ENCODE data around the gene ABLIM3.

The ABLIM3 gene

DNA sequence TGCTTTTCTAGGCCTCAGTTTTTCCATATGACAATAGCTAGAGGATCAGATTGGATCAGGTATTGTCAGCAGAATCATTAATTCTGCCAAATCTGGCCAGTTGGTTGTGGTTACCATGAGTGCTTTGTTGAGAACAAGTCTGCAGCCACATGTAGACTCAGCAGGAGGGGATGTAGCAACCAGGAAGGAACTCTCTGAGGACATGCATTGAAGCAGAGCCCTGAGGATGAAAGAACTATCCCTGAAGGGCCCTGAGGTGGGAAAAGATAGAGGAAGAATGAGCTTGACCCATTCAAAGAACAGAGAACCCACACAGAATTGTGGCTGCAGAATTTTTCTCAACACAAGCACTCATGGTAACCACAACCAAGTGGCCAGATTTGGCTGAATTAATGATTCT, 70.3 kb downstream of the ABLIM3 start:
- peak; percentile 24 for DNase-seq (ENCODE audit: low read depth)
- TF ChIP-seq, protein P1, sequence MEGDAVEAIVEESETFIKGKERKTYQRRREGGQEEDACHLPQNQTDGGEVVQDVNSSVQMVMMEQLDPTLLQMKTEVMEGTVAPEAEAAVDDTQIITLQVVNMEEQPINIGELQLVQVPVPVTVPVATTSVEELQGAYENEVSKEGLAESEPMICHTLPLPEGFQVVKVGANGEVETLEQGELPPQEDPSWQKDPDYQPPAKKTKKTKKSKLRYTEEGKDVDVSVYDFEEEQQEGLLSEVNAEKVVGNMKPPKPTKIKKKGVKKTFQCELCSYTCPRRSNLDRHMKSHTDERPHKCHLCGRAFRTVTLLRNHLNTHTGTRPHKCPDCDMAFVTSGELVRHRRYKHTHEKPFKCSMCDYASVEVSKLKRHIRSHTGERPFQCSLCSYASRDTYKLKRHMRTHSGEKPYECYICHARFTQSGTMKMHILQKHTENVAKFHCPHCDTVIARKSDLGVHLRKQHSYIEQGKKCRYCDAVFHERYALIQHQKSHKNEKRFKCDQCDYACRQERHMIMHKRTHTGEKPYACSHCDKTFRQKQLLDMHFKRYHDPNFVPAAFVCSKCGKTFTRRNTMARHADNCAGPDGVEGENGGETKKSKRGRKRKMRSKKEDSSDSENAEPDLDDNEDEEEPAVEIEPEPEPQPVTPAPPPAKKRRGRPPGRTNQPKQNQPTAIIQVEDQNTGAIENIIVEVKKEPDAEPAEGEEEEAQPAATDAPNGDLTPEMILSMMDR (IDR thresholded peaks at IDR 0.05; ENCODE audit: control insufficient read depth, insufficient read depth, low read depth, low read length, missing control alignments), result no peak
- H3K4me3 ChIP-seq (ENCODE audit: control insufficient read depth, low read depth, low read length), result no peak overlapping the region

DNA sequence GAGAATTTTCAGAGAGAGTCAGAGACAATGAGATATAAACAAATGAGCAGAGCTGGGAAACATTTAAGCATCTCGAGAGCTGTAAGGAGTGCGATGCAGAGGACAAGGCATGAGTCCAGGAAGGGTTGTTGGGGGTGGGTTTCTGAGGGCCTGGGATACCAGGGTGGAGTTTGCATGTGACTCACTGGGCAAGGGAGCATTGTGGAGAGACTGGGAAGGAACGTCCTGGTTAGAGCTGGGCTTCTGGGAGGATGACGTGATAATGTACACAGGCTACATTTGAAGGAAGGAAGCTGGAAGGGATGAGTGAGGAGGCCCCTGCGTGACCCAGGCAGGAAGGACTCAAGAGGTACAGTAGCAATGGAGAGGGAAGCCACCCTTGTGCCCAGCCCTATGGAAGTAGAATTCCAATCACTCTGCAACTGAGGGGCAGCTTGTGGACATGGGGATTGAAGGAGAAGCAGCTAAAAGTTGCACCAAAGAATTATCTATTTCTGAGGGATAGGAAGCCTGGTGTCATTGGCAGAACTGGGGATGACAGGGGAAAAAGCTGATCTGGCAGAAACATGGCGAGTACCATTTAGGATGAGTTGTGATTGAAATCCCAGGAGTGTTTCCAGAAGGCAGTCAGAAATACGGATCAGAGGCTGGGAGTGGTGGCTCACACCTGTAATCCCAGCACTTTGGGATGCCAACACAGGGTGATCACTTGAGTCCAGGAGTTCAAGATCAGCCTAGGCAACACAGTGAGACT, 71.1 kb downstream of the ABLIM3 start:
- peak; percentile 91 for DNase-seq (ENCODE audit: low read depth)
- TF ChIP-seq, protein P1 (IDR thresholded peaks at IDR 0.05; ENCODE audit: control insufficient read depth, insufficient read depth, low read depth, low read length, missing control alignments), result no peak
- H3K4me3 ChIP-seq (ENCODE audit: control insufficient read depth, low read depth, low read length), result no peak overlapping the region

GRCh38 chr5:149213264-149213880, 72.1 kb downstream of the ABLIM3 start:
- H3K4me3 ChIP-seq (ENCODE audit: control insufficient read depth, low read depth, low read length), result no peak overlapping the region
- no peak for DNase-seq (ENCODE audit: low read depth)

GRCh38 chr5:149215478-149216090, 74.3 kb downstream of the ABLIM3 start:
- DNase-seq (ENCODE audit: low read depth), result peak; percentile 23
- H3K4me3 ChIP-seq (ENCODE audit: control insufficient read depth, low read depth, low read length), result no peak overlapping the region
- TF ChIP-seq, protein P1 (IDR thresholded peaks at IDR 0.05; ENCODE audit: control insufficient read depth, insufficient read depth, low read depth, low read length, missing control alignments), result no peak

More at GRCh38 chr5:149213264-149213880, 72.1 kb downstream of the ABLIM3 start:
- TF ChIP-seq, protein P1 (IDR thresholded peaks at IDR 0.05; ENCODE audit: control insufficient read depth, insufficient read depth, low read depth, low read length, missing control alignments), result no peak

DNA sequence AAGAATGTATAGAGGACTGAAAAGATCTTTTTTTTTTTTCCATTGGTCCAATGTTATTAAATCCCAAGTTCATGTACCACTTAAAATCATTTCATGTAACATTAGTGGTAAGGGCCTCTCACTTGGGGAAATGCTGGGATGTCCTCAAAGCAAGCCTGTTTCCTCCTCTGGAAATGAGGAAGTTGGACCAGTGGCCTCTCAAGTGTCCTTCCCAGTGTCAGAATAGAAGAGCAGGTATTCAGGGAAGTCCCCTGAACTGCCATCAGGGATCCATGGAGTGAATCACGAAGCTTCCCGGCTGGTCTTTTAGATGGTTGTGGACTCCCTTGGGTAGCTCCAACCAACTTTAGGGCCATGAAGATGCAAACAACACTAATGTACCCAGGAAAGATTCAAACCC, 75.2 kb downstream of the ABLIM3 start:
- no peak overlapping the region for H3K4me3 ChIP-seq (ENCODE audit: control insufficient read depth, low read depth, low read length)
- TF ChIP-seq, protein P1 (IDR thresholded peaks at IDR 0.05; ENCODE audit: control insufficient read depth, insufficient read depth, low read depth, low read length, missing control alignments), result no peak
- DNase-seq (ENCODE audit: low read depth), result no peak

DNA sequence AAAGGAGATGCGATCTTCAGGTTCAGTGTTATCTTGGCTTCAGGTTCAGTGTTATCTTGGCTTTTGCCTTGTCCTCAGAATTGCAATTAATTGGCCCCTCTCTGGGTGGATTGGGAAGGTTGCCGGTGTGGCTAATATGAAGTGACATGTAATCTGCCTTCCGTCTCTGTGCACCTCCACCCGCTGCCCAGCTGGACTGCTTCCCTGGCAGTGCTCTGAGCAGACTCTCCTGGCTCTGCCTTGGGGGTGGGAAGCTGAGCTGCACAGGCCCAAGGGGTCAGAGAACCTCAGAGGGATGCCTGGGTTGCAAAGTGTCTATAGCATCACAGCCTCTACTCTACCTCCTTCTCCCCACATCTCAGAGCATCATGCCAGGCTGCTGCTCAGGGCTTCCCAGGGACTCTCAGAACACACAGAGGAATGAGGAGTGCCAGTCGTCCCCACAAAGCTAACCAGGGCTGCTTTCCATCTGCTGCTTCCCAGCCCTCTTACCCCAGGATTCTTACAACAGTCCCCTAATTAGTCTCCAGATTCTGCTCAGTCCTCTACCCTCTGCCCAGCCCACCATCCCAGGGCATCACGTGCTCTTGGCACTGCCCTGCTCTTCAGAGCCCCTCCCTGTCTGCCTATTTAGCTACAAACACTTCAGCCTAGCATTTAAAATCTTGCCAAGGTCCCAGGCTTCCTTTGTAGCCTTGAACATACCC, 76.0 kb downstream of the ABLIM3 start:
- no peak for DNase-seq (ENCODE audit: low read depth)
- TF ChIP-seq, protein P1 (IDR thresholded peaks at IDR 0.05; ENCODE audit: control insufficient read depth, insufficient read depth, low read depth, low read length, missing control alignments), result no peak
- H3K4me3 ChIP-seq (ENCODE audit: control insufficient read depth, low read depth, low read length), result no peak overlapping the region

Data from AG09309 (cell line).